GM23248 (cell line): ENCODE measurements around the gene TMEM120A. TPM values are rescaled to one million over a fixed set of nuclear protein-coding genes. Genes with fewer than 3 reads are reported as not detected.

Experiments
- DNase-seq: peaks from one replicate; pipeline ENCODE4 v3.0.0-alpha.2; 2015
- H2AFZ ChIP-seq: fragments of 200-600 bp; sonication (generic); 2 replicates; pipeline ENCODE4 v1.6.1; 2016; ENCODE audit warnings: antibody characterized with exemption
- H3F3A ChIP-seq: fragments of 200-600 bp; sonication (generic); 2 replicates; pipeline ENCODE4 v1.6.1; 2016; ENCODE audit warnings: mild to moderate bottlenecking, antibody characterized with exemption, mixed run types; ENCODE audit not compliant: insufficient read depth
- H3K27ac ChIP-seq: fragments of 200-600 bp; sonication (generic); 2 replicates; pipeline ENCODE4 v1.5.1; 2016; ENCODE audit warnings: mild to moderate bottlenecking
- H3K27me3 ChIP-seq: fragments of 200-600 bp; sonication (generic); replicated peaks from 2 replicates; pipeline ENCODE4 v1.6.1; 2016; ENCODE audit warnings: mild to moderate bottlenecking; ENCODE audit not compliant: insufficient read depth
- H3K36me3 ChIP-seq: fragments of 200-600 bp; sonication (generic); 2 replicates; pipeline ENCODE4 v1.6.1; 2016; ENCODE audit warnings: low read depth, mild to moderate bottlenecking
- H3K4me1 ChIP-seq: fragments of 200-600 bp; sonication (generic); 2 replicates; pipeline ENCODE4 v1.6.1; 2016; ENCODE audit warnings: mild to moderate bottlenecking; ENCODE audit not compliant: insufficient read depth
- H3K4me2 ChIP-seq: fragments of 200-600 bp; sonication (generic); one replicate; pipeline ENCODE4 v1.6.1; 2016; ENCODE audit warnings: mild to moderate bottlenecking; ENCODE audit not compliant: unreplicated experiment
- H3K4me3 ChIP-seq: fragments of 200-600 bp; sonication (generic); 2 replicates; pipeline ENCODE4 v1.5.1; 2016; ENCODE audit warnings: mild to moderate bottlenecking
- H3K79me2 ChIP-seq: fragments of 200-600 bp; sonication (generic); 2 replicates; pipeline ENCODE4 v1.6.1; 2016; ENCODE audit warnings: mild to moderate bottlenecking; ENCODE audit not compliant: insufficient read depth
- H3K9ac ChIP-seq: fragments of 200-600 bp; sonication (generic); 2 replicates; pipeline ENCODE4 v1.6.1; 2016; ENCODE audit warnings: mild to moderate bottlenecking
- H3K9me2 ChIP-seq: fragments of 200-600 bp; sonication (generic); 2 replicates; pipeline ENCODE4 v1.6.1; 2016; ENCODE audit warnings: mixed run types, mild to moderate bottlenecking, moderate library complexity; ENCODE audit not compliant: insufficient read depth
- H3K9me3 ChIP-seq: fragments of 200-600 bp; sonication (generic); one replicate; pipeline ENCODE4 v1.6.1; 2017; ENCODE audit warnings: low read depth
- H4K20me1 ChIP-seq: fragments of 200-600 bp; sonication (generic); 2 replicates; pipeline ENCODE4 v1.6.0; 2016; ENCODE audit not compliant: insufficient read depth
- EZH2 ChIP-seq: fragments of 200-600 bp; sonication (generic); IDR thresholded peaks from 2 replicates; pipeline ENCODE4 v1.6.1; 2018; ENCODE audit warnings: antibody characterized with exemption, mild to moderate bottlenecking; ENCODE audit not compliant: insufficient read depth, poor library complexity, severe bottlenecking
- EZH2phosphoT487 ChIP-seq: fragments of 200-600 bp; sonication (generic); IDR thresholded peaks from 2 replicates; pipeline ENCODE4 v1.6.1; 2018; ENCODE audit warnings: antibody characterized with exemption, moderate library complexity, mild to moderate bottlenecking, low read depth; ENCODE audit not compliant: insufficient read depth
- WGBS, 2 experiments: methylation state at CpG; one replicate each; pipeline ENCODE4 v1.1.6; 2015 to 2017; ENCODE audit warnings: low lambda C conversion rate in 2 of 2, low coverage in 1 of 2; ENCODE audit errors: missing lambda C conversion rate in 2 of 2; 5-methylcytosine and 5-hydroxymethylcytosine counted together
- in situ Hi-C: fragments of 300-500 bp; cut with MboI; formaldehyde crosslinking; loops from 2 replicates; pipeline ENCODE4 v1.15.0; 2020
- polyA plus RNA-seq: library from polyadenylated mRNA; unstranded; fragments of >200 nt; fragmentation: Nextera tagmentation; extraction: Ambion mirVana; gene quantifications from 2 replicates; pipeline ENCODE4 v1.2.1, GENCODE V29; 2016
- total RNA-seq: library from RNA; depleted of rRNA; stranded (reverse); fragments of >200 nt; shearing (Covaris generic); gene quantifications from 2 replicates; pipeline ENCODE4 v1.2.3, GENCODE V29; 2014

TMEM120A gene
- total and polyA plus RNA-seq, 2 experiments from 2014 or later, result 25.1 to 46.9 TPM

DNA sequence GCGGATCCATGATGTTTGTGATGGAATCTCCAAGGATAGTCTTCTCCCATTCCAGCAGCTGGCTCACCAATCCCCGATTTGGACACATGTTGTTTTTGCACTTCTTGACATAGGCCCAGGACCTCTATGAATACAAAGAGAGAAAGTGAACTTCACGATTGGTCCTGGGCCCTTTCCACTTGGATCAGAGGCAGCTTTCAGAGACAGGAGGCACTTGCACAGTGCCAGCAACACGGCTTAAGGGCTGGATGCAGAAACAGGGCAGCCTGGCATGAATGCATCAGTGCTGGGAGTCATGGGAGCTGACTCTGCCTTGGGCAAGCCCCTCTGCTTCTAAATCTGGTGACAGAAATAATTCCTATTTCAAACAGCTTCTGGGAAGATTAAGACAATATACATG, 2.1 kb upstream of the TMEM120A start:
- no peaks in the 10 kb centered on the region for H3K4me1 ChIP-seq
- TF ChIP-seq EZH2 (no peak), EZH2phosphoT487 (no peak)
- H3K79me2 ChIP-seq, result no peaks in the 10 kb centered on the region
- no peak overlapping the region for H3K9ac ChIP-seq
- H3K27ac ChIP-seq, result no peak overlapping the region
- no peak overlapping the region for H2AFZ ChIP-seq
- H3K36me3 ChIP-seq, result no peaks in the 10 kb centered on the region
- no peaks in the 10 kb centered on the region for H4K20me1 ChIP-seq
- H3F3A ChIP-seq, result no peaks in the 10 kb centered on the region
- DNase-seq, result no peak
- H3K9me3 ChIP-seq, result no peaks in the 10 kb centered on the region
- 64 to 68% methylated on average over 4 of the region's 4 CpGs for WGBS, 2 experiments
- no peaks in the 10 kb centered on the region for H3K27me3 ChIP-seq
- H3K4me3 ChIP-seq, result no peak overlapping the region
- H3K4me2 ChIP-seq, result no peak overlapping the region
- H3K9me2 ChIP-seq, result no peaks in the 10 kb centered on the region
- in situ Hi-C loops, result no loop called here

DNA sequence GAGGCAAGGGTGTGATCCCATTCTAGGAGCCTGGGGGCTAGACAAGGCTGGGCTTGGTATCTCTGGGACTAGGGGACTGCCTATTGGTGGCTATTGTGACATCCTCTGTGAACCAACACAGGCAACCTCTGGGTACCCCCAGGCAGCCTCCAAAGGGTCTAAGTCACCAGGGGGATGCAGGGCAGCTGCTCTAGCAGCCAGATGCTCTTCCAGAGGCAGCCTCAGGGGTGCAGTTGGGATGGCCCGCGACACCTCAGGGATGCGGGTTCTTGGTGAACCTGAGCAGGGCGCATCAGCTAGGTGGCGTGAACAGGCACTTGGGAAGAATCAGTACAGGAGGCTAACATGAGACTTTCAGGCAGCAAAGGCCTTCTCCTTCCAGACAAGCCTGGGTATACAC, 1.6 kb upstream of the TMEM120A start:
- Histone ChIP-seq H3K27me3 (no peaks in the 10 kb centered on the region), H3K4me1 (no peaks in the 10 kb centered on the region), H3K36me3 (no peaks in the 10 kb centered on the region), H3K9ac (no peak overlapping the region), H3K79me2 (no peaks in the 10 kb centered on the region), H3K4me3 (no peak overlapping the region), H3F3A (no peaks in the 10 kb centered on the region), H3K9me2 (no peaks in the 10 kb centered on the region), H3K4me2 (no peak overlapping the region), H3K27ac (no peak overlapping the region), H4K20me1 (no peaks in the 10 kb centered on the region), H3K9me3 (no peaks in the 10 kb centered on the region), H2AFZ (no peak overlapping the region)
- in situ Hi-C loops, result no loop called here
- 97 to 100% methylated on average over 5 of the region's 5 CpGs for WGBS, 2 experiments
- DNase-seq, result no peak
- TF ChIP-seq EZH2 (no peak), EZH2phosphoT487 (no peak)

DNA sequence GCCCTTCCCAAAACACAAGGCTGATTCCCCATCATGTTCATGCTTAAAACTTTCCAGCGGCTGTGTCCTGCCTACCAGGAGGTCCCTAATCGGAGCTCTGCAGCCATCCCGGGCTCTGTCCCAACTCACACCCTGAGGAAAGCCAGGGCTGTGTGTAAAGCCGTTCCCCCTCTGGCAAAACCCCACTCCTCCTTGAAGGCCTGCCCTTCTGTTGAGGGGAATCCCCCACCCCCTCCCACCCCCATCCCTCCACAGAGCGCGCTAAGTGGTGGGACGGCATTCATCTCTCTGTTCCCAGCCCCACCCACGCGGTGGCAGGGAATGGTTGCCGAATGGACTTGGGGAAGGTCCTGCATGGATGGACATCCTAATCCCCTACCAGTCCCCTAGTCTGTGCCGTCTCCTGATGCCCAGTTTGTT, 667 bp upstream of the TMEM120A start:
- Histone ChIP-seq H2AFZ (peak overlapping the region; percentile 69), H3K4me2 (peak overlapping the region; percentile 92), H4K20me1 (no peaks in the 10 kb centered on the region), H3K79me2 (no peaks in the 10 kb centered on the region), H3K4me1 (no peaks in the 10 kb centered on the region), H3K9me2 (no peaks in the 10 kb centered on the region), H3K27me3 (no peaks in the 10 kb centered on the region), H3F3A (no peaks in the 10 kb centered on the region), H3K27ac (no peak overlapping the region), H3K36me3 (no peaks in the 10 kb centered on the region), H3K9ac (peak overlapping the region; percentile 84), H3K4me3 (peak overlapping the region; percentile 93), H3K9me3 (no peaks in the 10 kb centered on the region)
- in situ Hi-C loops, result no loop called here
- no peak for DNase-seq
- WGBS, 2 experiments, result 30 to 32% methylated on average over 10 to 11 of the region's 11 CpGs
- no peak for TF ChIP-seq EZH2phosphoT487
- no peak for TF ChIP-seq EZH2

DNA sequence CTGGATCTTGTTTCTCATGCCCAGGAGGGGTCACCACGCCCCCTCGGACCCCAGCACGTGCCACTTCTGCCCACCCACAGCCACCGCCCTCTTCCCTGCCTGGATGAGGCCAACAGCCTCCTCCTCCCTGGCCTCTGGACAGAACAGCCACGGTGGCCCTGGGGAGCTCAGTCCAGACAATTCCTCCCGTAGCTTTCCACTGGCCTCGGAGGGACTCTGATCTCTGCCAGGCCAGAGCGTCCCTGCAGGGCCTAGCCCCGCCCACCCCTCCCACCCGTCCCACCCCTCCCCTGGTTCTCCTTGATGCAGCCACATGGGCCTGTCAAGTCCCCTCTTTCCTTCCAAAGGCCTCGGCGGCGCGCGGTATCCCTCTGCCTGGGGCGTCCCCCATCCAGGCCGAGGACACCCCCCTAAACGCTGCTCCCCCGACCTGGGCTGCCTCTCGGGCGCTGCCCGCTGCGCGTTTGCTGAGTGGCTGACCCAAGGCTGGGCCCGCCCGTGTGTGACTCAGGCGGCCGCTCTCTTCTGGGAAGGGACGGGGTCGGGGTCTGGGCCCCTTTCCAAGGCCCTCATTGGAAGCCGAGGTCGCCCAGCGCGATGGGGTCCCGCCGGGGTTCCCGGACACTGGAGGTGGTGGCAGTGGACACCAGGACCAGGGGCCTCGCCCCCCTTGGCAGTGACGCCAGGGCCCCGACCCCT, 557 bp downstream of the TMEM120A start:
- TF ChIP-seq EZH2phosphoT487, result no peak
- TF ChIP-seq EZH2, result no peak
- Histone ChIP-seq H2AFZ (peak overlapping the region; percentile 84), H3K4me2 (peak overlapping the region; percentile 92), H3K36me3 (no peaks in the 10 kb centered on the region), H3K27ac (peak overlapping the region; percentile 48), H4K20me1 (no peaks in the 10 kb centered on the region), H3K79me2 (no peaks in the 10 kb centered on the region), H3K9ac (peak overlapping the region; percentile 84), H3K9me3 (no peaks in the 10 kb centered on the region), H3K27me3 (no peaks in the 10 kb centered on the region), H3K4me1 (no peaks in the 10 kb centered on the region), H3K9me2 (no peaks in the 10 kb centered on the region), H3K4me3 (peak overlapping the region; percentile 93), H3F3A (no peaks in the 10 kb centered on the region)
- WGBS, 2 experiments, result 2% methylated on average over 22 to 34 of the region's 40 CpGs
- DNase-seq, result peak; percentile 77
- in situ Hi-C loops, result no loop called here
